ENCODE measurements around the gene GPC3. TPM values are rescaled to one million over a fixed set of nuclear protein-coding genes. Genes with fewer than 3 reads are reported as not detected.

The GPC3 gene
- total RNA-seq, 4 donors from 2014 or later: 8.4 to 28.2 (median 20.4) TPM

- H3K9me3 ChIP-seq: no peaks in the 10 kb centered on the region
- intact Hi-C loops (cut with DNase I): no loop called here
- TF ChIP-seq POLR2A (IDR thresholded peaks at IDR 0.05) (no peak), CTCF (IDR thresholded peaks at IDR 0.05) (no peak)
- DNase-seq: no peak
- H3K36me3 ChIP-seq: no peaks in the 10 kb centered on the region
- H3K27me3 ChIP-seq: no peaks in the 10 kb centered on the region
- no peaks in the 10 kb centered on the region for H3K4me1 ChIP-seq
- H3K4me3 ChIP-seq (replicated peaks in 1 of 3): no peak overlapping the region
- no peak overlapping the region for H3K27ac ChIP-seq
- WGBS, 2 donors: 81 to 87% methylated on average over 3 of the region's 3 CpGs
Observed at GRCh38 chrX:133668225-133668931, 317.0 kb downstream of the GPC3 start.

DNA sequence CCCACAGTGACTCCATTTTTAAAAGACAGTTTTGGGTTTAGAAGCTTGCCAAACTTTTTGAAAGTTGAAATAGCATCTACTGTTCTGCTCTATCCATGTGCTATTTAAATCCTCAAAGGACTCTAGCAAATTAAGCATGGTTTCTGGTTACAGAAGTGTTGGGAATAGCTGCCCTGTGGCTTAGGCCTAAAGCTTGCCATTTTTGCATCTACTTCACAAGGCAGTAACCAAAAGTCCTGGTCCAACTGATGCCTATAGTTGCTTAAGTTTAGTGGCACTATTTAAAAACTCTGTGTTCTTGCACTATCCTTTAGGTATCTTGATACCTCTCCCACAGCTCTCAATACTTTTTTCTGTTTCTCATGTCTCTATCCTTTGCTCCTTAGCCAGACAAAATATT, 319.1 kb downstream of the GPC3 start:
- Histone ChIP-seq H3K9me3 (no peaks in the 10 kb centered on the region), H3K36me3 (no peaks in the 10 kb centered on the region), H3K4me3 (replicated peaks in 1 of 3) (no peak overlapping the region), H3K27ac (no peak overlapping the region), H3K27me3 (no peaks in the 10 kb centered on the region), H3K4me1 (no peaks in the 10 kb centered on the region)
- TF ChIP-seq POLR2A (IDR thresholded peaks at IDR 0.05) (no peak), CTCF (IDR thresholded peaks at IDR 0.05) (no peak)
- no peak for DNase-seq
- intact Hi-C loops (cut with DNase I): no loop called here

GRCh38 chrX:133661962-133662839, 323.2 kb downstream of the GPC3 start:
- intact Hi-C loops (cut with DNase I): no loop called here
- Histone ChIP-seq H3K4me1 (no peaks in the 10 kb centered on the region), H3K9me3 (no peaks in the 10 kb centered on the region), H3K27me3 (no peaks in the 10 kb centered on the region), H3K36me3 (no peaks in the 10 kb centered on the region), H3K4me3 (replicated peaks in 1 of 3) (no peak overlapping the region), H3K27ac (no peak overlapping the region)
- no peak for DNase-seq
- 87 to 89% methylated on average over 3 of the region's 3 CpGs for WGBS, 2 donors
- TF ChIP-seq CTCF (IDR thresholded peaks at IDR 0.05): no peak
- TF ChIP-seq POLR2A (IDR thresholded peaks at IDR 0.05): no peak

- Histone ChIP-seq H3K36me3 (no peaks in the 10 kb centered on the region), H3K27ac (no peak overlapping the region), H3K4me1 (peaks cover 0 to 11% of the 10 kb centered on the region in 2 donors), H3K9me3 (no peaks in the 10 kb centered on the region), H3K27me3 (no peaks in the 10 kb centered on the region), H3K4me3 (replicated peaks in 1 of 3) (no peak overlapping the region)
- no peak for TF ChIP-seq CTCF (IDR thresholded peaks at IDR 0.05)
- no peak for DNase-seq
- intact Hi-C loops (cut with DNase I): no loop called here
Observed at GRCh38 chrX:133660281-133660680, 325.1 kb downstream of the GPC3 start.

GRCh38 chrX:133658293-133658911, 327.0 kb downstream of the GPC3 start:
- H3K9me3 ChIP-seq: no peaks in the 10 kb centered on the region
- TF ChIP-seq POLR2A (IDR thresholded peaks at IDR 0.05): no peak
- no peak for TF ChIP-seq CTCF (IDR thresholded peaks at IDR 0.05)
- no peak for DNase-seq
- intact Hi-C loops (cut with DNase I): no loop called here
- no peaks in the 10 kb centered on the region for H3K27me3 ChIP-seq
- no peak overlapping the region for H3K27ac ChIP-seq
- WGBS, 2 donors: 88 to 99% methylated on average over 3 of the region's 3 CpGs
- peaks cover 0 to 11% of the 10 kb centered on the region in 2 donors for H3K4me1 ChIP-seq
- H3K4me3 ChIP-seq (replicated peaks in 1 of 3): no peak overlapping the region
- no peaks in the 10 kb centered on the region for H3K36me3 ChIP-seq

Data from thyroid gland (tissue), 4 donors.